ENCODE data around the gene SULT1A2. TPM values are rescaled to one million over a fixed set of nuclear protein-coding genes. Genes with fewer than 3 reads are reported as not detected.

Gene SULT1A2
- total and polyA plus RNA-seq, 2 donors, result 0.66 to 1.2 TPM

DNA sequence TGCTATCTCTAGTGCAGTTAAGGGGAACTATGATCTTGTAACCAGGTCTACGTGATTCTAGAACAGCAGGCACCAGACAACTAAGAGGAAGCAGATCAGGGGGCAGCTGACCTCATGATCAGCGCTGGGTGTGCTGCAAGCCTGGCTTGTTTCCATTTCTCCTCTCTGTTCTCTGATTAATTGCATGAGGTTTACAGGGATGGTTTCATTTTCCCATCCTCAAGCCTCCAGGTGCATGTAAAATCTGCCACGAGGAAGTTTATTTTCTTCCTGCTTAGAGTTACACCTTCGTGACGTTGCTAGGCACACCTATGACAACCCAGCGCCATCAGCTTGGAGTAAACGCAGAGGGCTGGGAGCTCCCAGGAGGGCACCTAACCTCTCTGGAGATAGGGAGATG is 53.8 kb downstream of the SULT1A2 start:
- peaks cover 0 to 4% of the 10 kb centered on the region in 2 donors for H3K4me1 ChIP-seq (ENCODE audit: control insufficient read depth in 2 of 2, insufficient read depth in 2 of 2, low read length in 2 of 2)
- DNase-seq (ENCODE audit: low read depth in 6 of 9, low spot score in 9 of 9), result peak in 1 of 9 donors; percentile 40
- H3K27ac ChIP-seq (ENCODE audit: low read depth in 1 of 2, low read length in 1 of 2), result peak overlapping the region in 1 of 2 donors; percentile 11
- H3K9me3 ChIP-seq (ENCODE audit: control insufficient read depth in 2 of 2, insufficient read depth in 1 of 2, low read length in 1 of 2), result no peaks in the 10 kb centered on the region
- H3K4me3 ChIP-seq (ENCODE audit: low read length in 2 of 2), result no peak overlapping the region
- 44% methylated on average over 7 of the region's 7 CpGs for WGBS
- H3K27me3 ChIP-seq (ENCODE audit: control insufficient read depth in 2 of 2, insufficient read depth in 1 of 2, low read length in 1 of 2), result peaks cover 0 to 3% of the 10 kb centered on the region in 2 donors
- no peaks in the 10 kb centered on the region for H3K36me3 ChIP-seq (ENCODE audit: control insufficient read depth in 2 of 2, insufficient read depth in 2 of 2, low read length in 1 of 2)

DNA sequence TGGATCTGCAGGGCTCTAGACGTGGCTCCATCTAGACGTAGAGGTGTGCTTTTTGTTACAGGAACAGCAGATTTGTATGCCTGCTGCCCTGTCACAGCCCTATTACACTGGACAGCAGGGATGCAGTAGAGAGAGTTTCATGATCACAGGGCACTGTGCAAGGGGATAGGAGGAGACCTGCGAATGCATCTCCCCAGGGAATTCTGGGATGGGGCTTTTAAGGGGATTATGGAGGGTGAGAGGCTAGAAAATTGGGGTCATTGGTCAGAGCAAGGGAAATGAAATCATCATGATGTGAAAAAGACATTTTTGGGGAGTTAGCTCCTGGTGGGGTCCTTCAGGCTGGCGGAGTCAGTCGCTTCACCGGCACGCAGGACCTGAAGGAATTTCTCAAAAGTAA is 54.2 kb downstream of the SULT1A2 start:
- peak overlapping the region in 1 of 2 donors; percentile 11 for H3K27ac ChIP-seq (ENCODE audit: low read depth in 1 of 2, low read length in 1 of 2)
- H3K4me3 ChIP-seq (ENCODE audit: low read length in 2 of 2), result no peak overlapping the region
- peaks cover 0 to 3% of the 10 kb centered on the region in 2 donors for H3K27me3 ChIP-seq (ENCODE audit: control insufficient read depth in 2 of 2, insufficient read depth in 1 of 2, low read length in 1 of 2)
- H3K9me3 ChIP-seq (ENCODE audit: control insufficient read depth in 2 of 2, insufficient read depth in 1 of 2, low read length in 1 of 2), result no peaks in the 10 kb centered on the region
- DNase-seq (ENCODE audit: low read depth in 6 of 9, low spot score in 9 of 9), result no peak
- H3K36me3 ChIP-seq (ENCODE audit: control insufficient read depth in 2 of 2, insufficient read depth in 2 of 2, low read length in 1 of 2), result no peaks in the 10 kb centered on the region
- peaks cover 0 to 4% of the 10 kb centered on the region in 2 donors for H3K4me1 ChIP-seq (ENCODE audit: control insufficient read depth in 2 of 2, insufficient read depth in 2 of 2, low read length in 2 of 2)
- 84% methylated on average over 7 of the region's 7 CpGs for WGBS

Other genes starting within 250 kb of the SULT1A2 start
- gene NPIPB6, start 233.5 kb downstream of the SULT1A2 start, total RNA-seq, result 0.66 TPM
- 2.6 TPM for gene NPIPB6, start 233.5 kb downstream of the SULT1A2 start, polyA plus RNA-seq
- gene EIF3CL, start 193.2 kb downstream of the SULT1A2 start, total RNA-seq, result 58.2 TPM
- gene EIF3CL, start 193.2 kb downstream of the SULT1A2 start, polyA plus RNA-seq, result 42.4 TPM
- not detected for gene NPIPB7, start 124.7 kb downstream of the SULT1A2 start, total RNA-seq
- gene NPIPB7, start 124.7 kb downstream of the SULT1A2 start, polyA plus RNA-seq, result 0.55 TPM
- gene CLN3, start 105.0 kb downstream of the SULT1A2 start, total RNA-seq, result 6.8 TPM
- gene CLN3, start 105.0 kb downstream of the SULT1A2 start, polyA plus RNA-seq, result 33.4 TPM
- 1.3 TPM for gene APOBR, start 102.4 kb downstream of the SULT1A2 start, total RNA-seq
- gene APOBR, start 102.4 kb downstream of the SULT1A2 start, polyA plus RNA-seq, result 10.6 TPM
- 0.47 TPM for gene IL27, start 90.2 kb downstream of the SULT1A2 start, total RNA-seq
- 0.46 TPM for gene IL27, start 90.2 kb downstream of the SULT1A2 start, polyA plus RNA-seq
- gene NUPR1, start 58.1 kb downstream of the SULT1A2 start, total RNA-seq, result 29.6 TPM
- 294 TPM for gene NUPR1, start 58.1 kb downstream of the SULT1A2 start, polyA plus RNA-seq
- 30.3 TPM for gene SGF29, start 43.1 kb downstream of the SULT1A2 start, total RNA-seq
- 34.7 TPM for gene SGF29, start 43.1 kb downstream of the SULT1A2 start, polyA plus RNA-seq
- 26.3 TPM for gene SULT1A1, start 13.0 kb upstream of the SULT1A2 start, total RNA-seq
- 25.9 TPM for gene SULT1A1, start 13.0 kb upstream of the SULT1A2 start, polyA plus RNA-seq
- gene NPIPB8, start 41.0 kb upstream of the SULT1A2 start, total RNA-seq, result 0.14 TPM
- gene NPIPB8, start 41.0 kb upstream of the SULT1A2 start, polyA plus RNA-seq, result not detected
- gene EIF3C, start 114.4 kb upstream of the SULT1A2 start, total RNA-seq, result 331 TPM
- 453 TPM for gene EIF3C, start 114.4 kb upstream of the SULT1A2 start, polyA plus RNA-seq
- 0.42 TPM for gene NPIPB9, start 154.7 kb upstream of the SULT1A2 start, total RNA-seq
- gene NPIPB9, start 154.7 kb upstream of the SULT1A2 start, polyA plus RNA-seq, result 1.4 TPM
- 22.6 TPM for gene ATXN2L, start 225.9 kb upstream of the SULT1A2 start, total RNA-seq
- gene ATXN2L, start 225.9 kb upstream of the SULT1A2 start, polyA plus RNA-seq, result 83.6 TPM
- 94.2 TPM for gene TUFM, start 249.3 kb upstream of the SULT1A2 start, total RNA-seq
- 208 TPM for gene TUFM, start 249.3 kb upstream of the SULT1A2 start, polyA plus RNA-seq

Measured in thymus (tissue), 11 donors.